HepG2 (cell line): ENCODE measurements around the gene CYP4F12.

Experiments used
- MAFK ChIP-seq, 2 experiments: IDR thresholded peaks in 1 of 2; conservative IDR thresholded peaks in 1 of 2; 2 replicates each; pipeline ENCODE4 v1.6.1; 2011; ENCODE audit warnings: improper control_type of control experiment in 2 of 2, low read length in 2 of 2
- NFKB2 ChIP-seq: sonication (generic); formaldehyde crosslinking; IDR thresholded peaks from 2 replicates; pipeline ENCODE4 v1.4.0; 2020; ENCODE audit warnings: missing genetic modification reagents, borderline replicate concordance
- POLR2AphosphoS5 ChIP-seq: IDR thresholded peaks from 2 replicates; pipeline ENCODE4 v1.6.1; 2012; ENCODE audit warnings: low read depth, low read length
- TF ChIP-seq, protein P1 (sequence below): sonication (generic); formaldehyde crosslinking; IDR thresholded peaks from 2 replicates; pipeline ENCODE4 v1.4.0; 2020; ENCODE audit warnings: missing genetic modification reagents

DNA sequence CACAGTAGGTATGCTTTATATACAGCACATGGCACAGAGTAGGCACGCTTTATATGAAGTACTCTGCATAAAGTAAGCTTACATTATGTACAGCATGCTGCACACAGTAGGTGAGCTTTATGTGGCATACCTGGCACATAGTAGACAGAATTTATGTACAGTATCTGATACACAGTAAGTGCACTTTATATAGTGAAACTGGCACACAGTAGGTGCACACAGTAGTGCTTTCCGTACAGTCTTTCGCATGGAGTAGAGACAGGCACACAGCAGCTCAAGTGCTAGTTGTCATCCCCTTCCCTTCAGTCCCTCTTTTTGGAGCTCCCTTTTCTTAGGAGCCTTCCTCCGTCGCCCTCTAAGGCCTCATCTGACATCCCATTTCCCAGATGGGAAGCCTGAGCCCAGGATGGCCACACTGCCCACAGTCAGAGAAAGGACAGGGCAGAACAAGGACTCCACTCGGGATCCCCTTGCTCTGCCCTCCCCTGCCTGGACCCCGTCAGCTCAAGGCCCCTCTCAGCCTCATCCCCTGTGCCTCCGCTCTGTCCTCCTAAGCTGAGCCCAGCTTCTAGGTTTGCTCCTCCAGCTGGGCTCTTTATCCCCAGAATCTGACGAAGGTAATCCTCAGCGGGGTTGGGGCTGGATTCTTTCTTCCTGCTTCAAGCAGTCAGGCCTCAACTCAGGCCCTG is 852 bp upstream of the CYP4F12 start:
- TF ChIP-seq NFKB2 (CRISPR knock-in tag) (no peak), POLR2AphosphoS5 (no peak), MAFK (conservative IDR thresholded peaks at IDR 0.05 in 1 of 2, IDR thresholded peaks at IDR 0.05 in 1 of 2; ENCODE audit: low read length in 2 of 2) (no peak)
- TF ChIP-seq, protein P1, sequence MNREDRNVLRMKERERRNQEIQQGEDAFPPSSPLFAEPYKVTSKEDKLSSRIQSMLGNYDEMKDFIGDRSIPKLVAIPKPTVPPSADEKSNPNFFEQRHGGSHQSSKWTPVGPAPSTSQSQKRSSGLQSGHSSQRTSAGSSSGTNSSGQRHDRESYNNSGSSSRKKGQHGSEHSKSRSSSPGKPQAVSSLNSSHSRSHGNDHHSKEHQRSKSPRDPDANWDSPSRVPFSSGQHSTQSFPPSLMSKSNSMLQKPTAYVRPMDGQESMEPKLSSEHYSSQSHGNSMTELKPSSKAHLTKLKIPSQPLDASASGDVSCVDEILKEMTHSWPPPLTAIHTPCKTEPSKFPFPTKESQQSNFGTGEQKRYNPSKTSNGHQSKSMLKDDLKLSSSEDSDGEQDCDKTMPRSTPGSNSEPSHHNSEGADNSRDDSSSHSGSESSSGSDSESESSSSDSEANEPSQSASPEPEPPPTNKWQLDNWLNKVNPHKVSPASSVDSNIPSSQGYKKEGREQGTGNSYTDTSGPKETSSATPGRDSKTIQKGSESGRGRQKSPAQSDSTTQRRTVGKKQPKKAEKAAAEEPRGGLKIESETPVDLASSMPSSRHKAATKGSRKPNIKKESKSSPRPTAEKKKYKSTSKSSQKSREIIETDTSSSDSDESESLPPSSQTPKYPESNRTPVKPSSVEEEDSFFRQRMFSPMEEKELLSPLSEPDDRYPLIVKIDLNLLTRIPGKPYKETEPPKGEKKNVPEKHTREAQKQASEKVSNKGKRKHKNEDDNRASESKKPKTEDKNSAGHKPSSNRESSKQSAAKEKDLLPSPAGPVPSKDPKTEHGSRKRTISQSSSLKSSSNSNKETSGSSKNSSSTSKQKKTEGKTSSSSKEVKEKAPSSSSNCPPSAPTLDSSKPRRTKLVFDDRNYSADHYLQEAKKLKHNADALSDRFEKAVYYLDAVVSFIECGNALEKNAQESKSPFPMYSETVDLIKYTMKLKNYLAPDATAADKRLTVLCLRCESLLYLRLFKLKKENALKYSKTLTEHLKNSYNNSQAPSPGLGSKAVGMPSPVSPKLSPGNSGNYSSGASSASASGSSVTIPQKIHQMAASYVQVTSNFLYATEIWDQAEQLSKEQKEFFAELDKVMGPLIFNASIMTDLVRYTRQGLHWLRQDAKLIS (CRISPR knock-in tag) = no peak
